Body of pancreas (tissue), 4 donors: Measurements from ENCODE around the gene CSMD2.

Experiments
- POLR2A ChIP-seq, 3 donors: fragments of 450-650 bp; IDR thresholded peaks; one replicate each; pipeline ENCODE4 v1.6.1; 2016; ENCODE audit warnings: antibody characterized with exemption in 3 of 3, mild to moderate bottlenecking in 2 of 3
- TF ChIP-seq, protein P1 (sequence below), 7 experiments: fragments of 450-650 bp in 4 of 7; fragments of 200-600 bp in 3 of 7; sonication (generic) in 3 of 7; IDR thresholded peaks; one replicate each; pipeline ENCODE4 v1.5.1; 2016 to 2019; ENCODE audit warnings: antibody characterized with exemption in 7 of 7

DNA sequence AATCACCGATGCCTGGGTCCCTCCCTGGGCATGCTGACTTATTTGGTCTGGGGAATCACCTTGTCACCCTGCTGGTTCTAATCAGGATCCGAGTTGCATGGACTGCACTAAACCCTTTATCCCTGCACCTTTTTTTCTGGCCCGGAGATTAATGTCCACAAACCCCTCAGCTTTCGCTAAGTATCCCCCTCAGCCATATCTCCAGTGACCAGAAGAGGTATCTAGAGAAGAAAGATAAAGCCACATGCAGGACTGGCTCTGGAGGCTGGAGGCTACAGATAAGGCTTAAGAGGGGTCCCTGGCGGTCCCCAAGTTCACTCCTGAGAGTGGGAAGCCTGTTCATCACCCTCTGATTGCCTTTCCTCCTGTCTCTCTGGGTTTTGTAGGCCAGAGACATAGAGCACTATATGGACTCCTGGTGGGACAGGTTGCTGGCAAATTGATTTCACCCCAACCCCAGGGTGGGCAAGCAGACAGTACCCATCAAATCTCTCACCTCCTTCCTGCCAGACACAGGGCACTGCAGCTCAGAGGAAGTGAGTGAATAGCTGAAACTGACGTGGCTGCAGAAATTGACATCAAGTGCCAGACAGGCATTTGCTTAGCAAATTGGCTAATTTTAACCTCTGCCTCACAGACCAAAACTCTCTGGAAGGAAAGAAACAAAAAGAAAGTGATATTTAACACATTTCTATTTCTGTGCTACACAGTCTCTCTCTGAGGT, 262.4 kb downstream of the CSMD2 start:
- TF ChIP-seq, protein P1, sequence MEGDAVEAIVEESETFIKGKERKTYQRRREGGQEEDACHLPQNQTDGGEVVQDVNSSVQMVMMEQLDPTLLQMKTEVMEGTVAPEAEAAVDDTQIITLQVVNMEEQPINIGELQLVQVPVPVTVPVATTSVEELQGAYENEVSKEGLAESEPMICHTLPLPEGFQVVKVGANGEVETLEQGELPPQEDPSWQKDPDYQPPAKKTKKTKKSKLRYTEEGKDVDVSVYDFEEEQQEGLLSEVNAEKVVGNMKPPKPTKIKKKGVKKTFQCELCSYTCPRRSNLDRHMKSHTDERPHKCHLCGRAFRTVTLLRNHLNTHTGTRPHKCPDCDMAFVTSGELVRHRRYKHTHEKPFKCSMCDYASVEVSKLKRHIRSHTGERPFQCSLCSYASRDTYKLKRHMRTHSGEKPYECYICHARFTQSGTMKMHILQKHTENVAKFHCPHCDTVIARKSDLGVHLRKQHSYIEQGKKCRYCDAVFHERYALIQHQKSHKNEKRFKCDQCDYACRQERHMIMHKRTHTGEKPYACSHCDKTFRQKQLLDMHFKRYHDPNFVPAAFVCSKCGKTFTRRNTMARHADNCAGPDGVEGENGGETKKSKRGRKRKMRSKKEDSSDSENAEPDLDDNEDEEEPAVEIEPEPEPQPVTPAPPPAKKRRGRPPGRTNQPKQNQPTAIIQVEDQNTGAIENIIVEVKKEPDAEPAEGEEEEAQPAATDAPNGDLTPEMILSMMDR (IDR thresholded peaks at IDR 0.05): no peak
- TF ChIP-seq POLR2A (IDR thresholded peaks at IDR 0.05): no peak
